H9 (cell line): ENCODE data around the gene GHRHR. TPM values are rescaled to one million over a fixed set of nuclear protein-coding genes. Genes with fewer than 3 reads are reported as not detected.

Source experiments
- DNase-seq: peaks from one replicate; pipeline ENCODE4 v3.0.0-alpha.2; 2017
- H2AFZ ChIP-seq: one replicate; pipeline ENCODE4 v1.6.1; 2013; ENCODE audit warnings: mild to moderate bottlenecking, low read length, control low read depth, moderate library complexity
- H2AK5ac ChIP-seq: 2 replicates; pipeline ENCODE4 v1.6.1; 2013; ENCODE audit warnings: low read length, control low read depth, mixed read lengths; ENCODE audit not compliant: insufficient read length
- H2BK120ac ChIP-seq: one replicate; pipeline ENCODE4 v1.6.1; 2013; ENCODE audit warnings: low read depth, mild to moderate bottlenecking, low read length, control low read depth, inconsistent platforms; ENCODE audit not compliant: poor library complexity, severe bottlenecking
- H2BK12ac ChIP-seq: 2 replicates; pipeline ENCODE4 v1.6.1; 2013; ENCODE audit warnings: low read length, control low read depth, mixed read lengths, low read depth; ENCODE audit not compliant: insufficient read length
- H2BK15ac ChIP-seq: 2 replicates; pipeline ENCODE4 v1.6.1; 2013; ENCODE audit warnings: low read depth, low read length, control low read depth
- H2BK20ac ChIP-seq: one replicate; pipeline ENCODE4 v1.6.1; 2013; ENCODE audit warnings: low read depth, mild to moderate bottlenecking, low read length, control low read depth, inconsistent platforms; ENCODE audit not compliant: poor library complexity, severe bottlenecking
- H2BK5ac ChIP-seq: 2 replicates; pipeline ENCODE4 v1.6.1; 2013; ENCODE audit warnings: low read length, control low read depth, mixed read lengths; ENCODE audit not compliant: insufficient read length
- H3K14ac ChIP-seq: 2 replicates; pipeline ENCODE4 v1.6.1; 2013; ENCODE audit warnings: low read length, control low read depth; ENCODE audit not compliant: insufficient read depth
- H3K18ac ChIP-seq: 2 replicates; pipeline ENCODE4 v1.6.1; 2013; ENCODE audit warnings: low read depth, mild to moderate bottlenecking, mixed read lengths, low read length, control low read depth; ENCODE audit not compliant: insufficient read length
- H3K23ac ChIP-seq: 2 replicates; pipeline ENCODE4 v1.6.1; 2013; ENCODE audit warnings: low read length, control low read depth, mixed read lengths, low read depth; ENCODE audit not compliant: insufficient read length
- H3K23me2 ChIP-seq: 2 replicates; pipeline ENCODE4 v1.6.1; 2013; ENCODE audit warnings: low read depth, mild to moderate bottlenecking, mixed read lengths, low read length, control low read depth; ENCODE audit not compliant: insufficient read length, poor library complexity, severe bottlenecking
- H3K27ac ChIP-seq: 2 replicates; pipeline ENCODE4 v1.5.1; 2013; ENCODE audit warnings: low read length, control low read depth, mixed read lengths, low read depth; ENCODE audit not compliant: insufficient read length
- H3K27me3 ChIP-seq: 2 replicates; pipeline ENCODE4 v1.6.1; 2013; ENCODE audit warnings: low read length, control low read depth, inconsistent platforms; ENCODE audit not compliant: insufficient read depth
- H3K4ac ChIP-seq: 2 replicates; pipeline ENCODE4 v1.6.1; 2013; ENCODE audit warnings: low read depth, mild to moderate bottlenecking, control low read depth, inconsistent platforms, low read length, moderate library complexity
- H3K4me1 ChIP-seq: 2 replicates; pipeline ENCODE4 v1.6.1; 2013; ENCODE audit warnings: low read length, control low read depth, inconsistent platforms; ENCODE audit not compliant: insufficient read depth
- H3K4me2 ChIP-seq: 2 replicates; pipeline ENCODE4 v1.6.1; 2013; ENCODE audit warnings: low read length, control low read depth, mixed read lengths; ENCODE audit not compliant: insufficient read length, insufficient read depth
- H3K56ac ChIP-seq: 2 replicates; pipeline ENCODE4 v1.6.1; 2013; ENCODE audit warnings: low read depth, mild to moderate bottlenecking, mixed read lengths, low read length, control low read depth; ENCODE audit not compliant: insufficient read length
- H3K79me1 ChIP-seq: 2 replicates; pipeline ENCODE4 v1.6.1; 2013; ENCODE audit warnings: low read depth, mild to moderate bottlenecking, moderate library complexity, low read length, control low read depth, inconsistent platforms; ENCODE audit not compliant: insufficient read depth, poor library complexity, severe bottlenecking
- H3K79me2 ChIP-seq: 2 replicates; pipeline ENCODE4 v1.6.1; 2013; ENCODE audit warnings: low read length, control low read depth, inconsistent platforms; ENCODE audit not compliant: insufficient read depth
- H3K9ac ChIP-seq: 2 replicates; pipeline ENCODE4 v1.6.1; 2013; ENCODE audit warnings: low read length, control low read depth, mixed read lengths; ENCODE audit not compliant: insufficient read length; ENCODE audit errors: extremely low read depth
- H3K9me3 ChIP-seq: one replicate; pipeline ENCODE4 v1.6.1; 2013; ENCODE audit warnings: low read depth, low read length, inconsistent platforms; ENCODE audit not compliant: control insufficient read depth
- H3T11ph ChIP-seq: one replicate; pipeline ENCODE4 v1.6.1; 2013; ENCODE audit warnings: mild to moderate bottlenecking, low read length, control low read depth, inconsistent platforms
- H4K20me1 ChIP-seq: one replicate; pipeline ENCODE4 v1.6.1; 2013; ENCODE audit not compliant: control insufficient read depth, insufficient read length, insufficient read depth
- H4K5ac ChIP-seq: 2 replicates; pipeline ENCODE4 v1.6.1; 2013; ENCODE audit warnings: low read depth, mild to moderate bottlenecking, mixed read lengths, low read length, control low read depth; ENCODE audit not compliant: insufficient read length
- H4K8ac ChIP-seq: replicated peaks from 2 replicates; pipeline ENCODE4 v1.6.1; 2013; ENCODE audit warnings: low read length, control low read depth, mixed read lengths, low read depth; ENCODE audit not compliant: insufficient read length
- H4K91ac ChIP-seq: 2 replicates; pipeline ENCODE4 v1.6.1; 2013; ENCODE audit warnings: low read depth, mild to moderate bottlenecking, moderate library complexity, mixed read lengths, low read length, control low read depth; ENCODE audit not compliant: insufficient read length
- H3K27ac Mint-ChIP-seq, 3 experiments: 2 replicates in 2 of 3; 3 replicates in 1 of 3; pipeline ENCODE4 v1.8.0; 2020 to 2021; ENCODE audit warnings: mixed read lengths in 3 of 3, mild to moderate bottlenecking in 1 of 3, moderate library complexity in 1 of 3
- H3K27me3 Mint-ChIP-seq: 2 replicates; pipeline ENCODE4 v1.8.0; 2021; ENCODE audit warnings: low read depth, mild to moderate bottlenecking, moderate library complexity, mixed read lengths
- H3K36me3 Mint-ChIP-seq, 3 experiments: 2 replicates in 2 of 3; 3 replicates in 1 of 3; pipeline ENCODE4 v1.8.0; 2020 to 2021; ENCODE audit warnings: low read depth in 3 of 3, mixed read lengths in 3 of 3; ENCODE audit not compliant: insufficient read depth in 1 of 3
- H3K4me1 Mint-ChIP-seq, 2 experiments: 2 replicates each; pipeline ENCODE4 v1.8.0; 2020; ENCODE audit warnings: mixed read lengths in 2 of 2
- H3K4me3 Mint-ChIP-seq, 2 experiments: 2 replicates in 1 of 2; 3 replicates in 1 of 2; pipeline ENCODE4 v1.8.0; 2020 to 2021; ENCODE audit warnings: mild to moderate bottlenecking in 2 of 2, mixed read lengths in 2 of 2, moderate library complexity in 1 of 2
- H3K9me3 Mint-ChIP-seq, 2 experiments: 2 replicates in 1 of 2; 3 replicates in 1 of 2; pipeline ENCODE4 v1.8.0; 2020; ENCODE audit warnings: mild to moderate bottlenecking in 2 of 2, mixed read lengths in 2 of 2, moderate library complexity in 1 of 2
- CTCF ChIP-seq: fragments of 200-600 bp; sonication (generic); conservative IDR thresholded peaks from 3 replicates; pipeline ENCODE4 v1.8.0; 2021; ENCODE audit warnings: antibody characterized with exemption, mild to moderate bottlenecking
- WGBS: extraction: QIAGEN DNeasy Blood & Tissue Kit; methylation state at CpG from one replicate; pipeline ENCODE4 v1.1.7; 2013; ENCODE audit warnings: missing lambda C conversion rate, low lambda C conversion rate, mixed read lengths; ENCODE audit not compliant: insufficient read length; ENCODE audit errors: extremely low coverage; 5-methylcytosine and 5-hydroxymethylcytosine counted together
- total RNA-seq: library from RNA; stranded (reverse); gene quantifications from 2 replicates; pipeline ENCODE4 v1.2.1, GENCODE V29; 2021

GHRHR gene
- total RNA-seq, 1 experiment from 2014 or later, result 7.4 TPM

- H3K4me1 Mint-ChIP-seq, result peaks cover 25 to 34% of the 10 kb centered on the region in 2 experiments
- peaks cover 0 to 4% of the 10 kb centered on the region in 2 experiments; a peak in 1 of 5 replicates for H3K9me3 Mint-ChIP-seq
- H2BK120ac ChIP-seq, result no peak overlapping the region
- no peak overlapping the region for H3K4ac ChIP-seq
- H3K23ac ChIP-seq, result no peak overlapping the region
- peaks cover 2% of the 10 kb centered on the region for H3K27me3 Mint-ChIP-seq
- peaks cover 0 to 16% (median 0%) of the 10 kb centered on the region in 3 experiments; a peak in 5 of 7 replicates for H3K36me3 Mint-ChIP-seq
- H3K9ac ChIP-seq, result no peak overlapping the region
- H3T11ph ChIP-seq, result no peak overlapping the region
- no peaks in the 10 kb centered on the region for H4K20me1 ChIP-seq
- no peak overlapping the region for H3K4me3 Mint-ChIP-seq
- H3K14ac ChIP-seq, result no peak overlapping the region
- no peak overlapping the region for H4K5ac ChIP-seq
- H2BK5ac ChIP-seq, result no peak overlapping the region
- H3K4me1 ChIP-seq, result 0 out of 2 replicates have a peak, but pooled peaks cover 2% of the 10 kb centered on the region
- no peak overlapping the region for H3K27ac ChIP-seq
- no peaks in the 10 kb centered on the region for H3K27me3 ChIP-seq
- DNase-seq, result no peak
- no peak overlapping the region for H3K4me2 ChIP-seq
- TF ChIP-seq CTCF, result no peak
- no peak overlapping the region for H4K91ac ChIP-seq
- WGBS, result no CpG with 5 or more reads among the region's 9 CpGs
- H2BK20ac ChIP-seq, result no peak overlapping the region
- no peak overlapping the region for H2AK5ac ChIP-seq
- no peaks in the 10 kb centered on the region for H3K9me3 ChIP-seq
- H4K8ac ChIP-seq, result no peak overlapping the region
- no peak overlapping the region for H2BK12ac ChIP-seq
- no peak overlapping the region for H3K18ac ChIP-seq
- no peaks in the 10 kb centered on the region for H3K79me2 ChIP-seq
- H2BK15ac ChIP-seq, result no peak overlapping the region
- peak overlapping the region in 1 of 3 experiments; percentile 11; a peak in 1 of 7 replicates for H3K27ac Mint-ChIP-seq
- H3K56ac ChIP-seq, result no peak overlapping the region
- no peak overlapping the region for H2AFZ ChIP-seq
- H3K23me2 ChIP-seq, result no peaks in the 10 kb centered on the region
- no peaks in the 10 kb centered on the region for H3K79me1 ChIP-seq
These were observed 36.5 kb downstream of the GHRHR start for GRCh38 chr7:31000161-31000693.
